HG03354 (cell line): Measurements from ENCODE around the gene HADH.
A peak's percentile ranks its signal among the peaks of the same experiment; 100 is the strongest.
"Not testable (repeated sequence)": the region's sequence is repeated elsewhere in the genome, so short reads cannot be mapped to it uniquely, and the experiment has no call there.

ENCODE experiments used
- ATAC-seq: cut with Tn5 transposase; IDR thresholded peaks from one replicate; pipeline ENCODE4 v1.9.1; 2021; ENCODE audit warnings: mild to moderate bottlenecking; ENCODE audit not compliant: unreplicated experiment, poor library complexity, severe bottlenecking

The HADH gene

DNA sequence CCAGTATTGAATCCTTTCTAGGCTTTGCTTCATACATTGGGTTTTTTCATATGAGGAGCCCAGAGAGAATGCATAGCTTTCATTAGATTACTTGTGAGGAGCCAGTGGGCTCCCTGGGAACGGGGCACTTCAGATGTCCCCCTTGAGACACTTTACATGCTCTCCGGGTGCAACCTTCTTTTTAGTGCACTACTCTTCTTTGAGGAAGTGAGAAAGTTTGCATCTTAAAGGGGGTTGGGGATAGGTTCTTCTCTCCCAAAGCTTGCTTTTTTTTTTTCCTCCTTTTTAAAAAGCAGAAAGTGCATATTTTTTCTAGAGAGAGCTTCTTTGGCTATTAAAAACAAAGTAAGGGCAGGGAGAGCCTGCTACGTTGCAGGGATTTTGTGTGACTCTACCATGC, 4.3 kb downstream of the HADH start:
- peak; percentile 29 for ATAC-seq

DNA sequence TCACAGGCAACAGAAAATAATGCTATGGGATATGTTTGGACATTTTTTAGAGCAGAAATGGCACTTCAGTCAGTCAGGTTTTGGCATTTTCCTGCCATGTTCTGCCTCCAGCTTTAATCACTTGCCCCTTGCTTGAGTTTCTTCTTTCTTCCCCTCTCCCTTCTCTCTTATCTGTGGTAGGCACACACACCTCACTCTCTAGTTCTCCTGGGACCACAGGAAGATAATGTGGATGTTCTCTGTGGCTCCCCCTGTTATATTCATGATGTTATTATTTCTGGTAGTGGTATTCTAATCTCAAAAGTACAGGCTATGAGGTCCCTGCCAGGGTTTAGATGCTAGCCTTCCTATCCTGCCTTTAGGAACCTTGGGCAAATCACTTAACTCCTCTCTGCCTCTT, 5.2 kb downstream of the HADH start:
- ATAC-seq: no peak

DNA sequence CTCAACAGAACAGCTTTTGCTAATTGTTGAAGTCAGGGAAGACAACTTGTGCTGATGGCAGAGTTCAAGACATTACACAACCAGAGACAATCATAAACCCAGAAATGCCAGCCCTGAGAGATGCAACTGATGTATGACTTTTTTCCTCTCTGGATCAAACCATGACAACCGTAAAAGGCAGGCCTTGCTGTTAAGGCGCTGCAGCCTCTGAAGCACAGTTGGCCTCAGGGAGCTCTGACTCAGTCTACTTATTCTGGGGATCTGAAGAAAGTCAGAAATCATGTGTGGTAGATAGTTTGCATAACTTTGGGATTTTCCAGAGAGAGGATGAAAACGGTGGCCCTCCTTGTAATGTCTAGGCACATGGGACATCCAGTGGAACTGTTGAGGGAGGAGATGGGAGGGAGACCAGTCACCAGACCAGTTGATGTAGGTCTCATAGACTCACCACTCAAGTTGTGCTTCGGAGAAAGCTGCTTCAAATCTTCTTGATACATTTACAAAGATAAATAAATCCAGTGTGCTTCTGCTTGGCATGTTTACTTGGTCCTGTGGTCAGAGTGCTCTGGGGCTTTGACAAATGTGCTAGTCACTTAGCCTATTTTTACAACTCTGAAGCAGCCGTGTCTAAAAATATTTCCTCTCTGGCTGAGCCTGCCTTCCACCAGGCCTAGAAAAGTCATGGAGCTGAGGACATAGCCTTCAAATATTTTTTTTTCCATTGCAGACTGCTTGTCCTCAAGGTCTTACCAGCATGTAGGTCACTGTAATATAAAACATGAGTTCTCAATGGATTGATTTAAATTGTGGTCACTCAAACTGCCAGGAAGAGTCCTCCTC, 7.5 kb downstream of the HADH start:
- ATAC-seq: no peak

DNA sequence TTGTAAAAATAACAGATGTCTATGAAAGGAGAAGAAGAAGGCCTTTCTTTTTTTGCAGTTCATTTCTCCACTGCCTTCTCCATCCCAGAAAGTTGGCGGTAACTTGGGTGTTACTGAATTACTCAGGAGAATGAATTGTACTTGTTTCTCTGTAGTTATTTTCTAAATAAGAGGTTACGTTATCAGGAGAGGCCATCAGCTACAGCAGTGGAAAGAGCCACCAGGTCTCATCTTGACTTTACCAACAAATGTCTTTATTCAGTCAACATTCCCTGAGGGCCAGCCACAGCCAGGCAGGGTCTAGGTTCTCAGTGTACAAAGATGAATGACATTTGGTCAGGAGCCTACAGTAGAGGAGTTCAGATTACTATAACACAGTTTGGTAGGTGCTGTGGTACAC, 8.1 kb downstream of the HADH start:
- ATAC-seq: no peak

DNA sequence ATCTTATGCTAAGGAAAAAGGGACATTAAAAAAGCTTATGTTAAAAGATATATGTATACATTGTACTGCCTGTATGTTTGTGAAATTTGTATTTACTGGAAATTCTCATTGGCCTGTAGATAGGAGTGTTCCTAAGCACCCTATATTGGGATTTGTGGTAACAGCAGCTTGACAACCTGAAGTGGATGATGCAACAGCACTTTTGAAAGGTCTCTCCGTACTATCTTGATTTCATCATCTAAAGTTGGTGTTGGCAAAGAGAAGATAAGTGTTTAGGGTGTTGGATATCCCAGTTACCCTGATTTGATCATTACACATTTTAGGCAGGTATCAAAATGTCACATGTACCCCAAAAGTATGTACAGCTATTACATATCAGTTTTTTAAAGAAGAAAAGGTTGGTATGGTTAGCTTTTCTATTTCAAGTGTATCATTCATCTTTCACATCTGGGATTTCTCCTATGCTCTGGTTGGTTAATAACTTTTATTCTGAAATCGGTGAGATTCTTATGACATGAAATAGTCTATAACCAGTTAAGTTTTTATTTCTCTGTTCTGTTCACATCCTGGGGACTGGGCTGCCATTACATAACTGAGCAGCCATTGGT, 10.3 kb downstream of the HADH start:
- ATAC-seq: no peak

DNA sequence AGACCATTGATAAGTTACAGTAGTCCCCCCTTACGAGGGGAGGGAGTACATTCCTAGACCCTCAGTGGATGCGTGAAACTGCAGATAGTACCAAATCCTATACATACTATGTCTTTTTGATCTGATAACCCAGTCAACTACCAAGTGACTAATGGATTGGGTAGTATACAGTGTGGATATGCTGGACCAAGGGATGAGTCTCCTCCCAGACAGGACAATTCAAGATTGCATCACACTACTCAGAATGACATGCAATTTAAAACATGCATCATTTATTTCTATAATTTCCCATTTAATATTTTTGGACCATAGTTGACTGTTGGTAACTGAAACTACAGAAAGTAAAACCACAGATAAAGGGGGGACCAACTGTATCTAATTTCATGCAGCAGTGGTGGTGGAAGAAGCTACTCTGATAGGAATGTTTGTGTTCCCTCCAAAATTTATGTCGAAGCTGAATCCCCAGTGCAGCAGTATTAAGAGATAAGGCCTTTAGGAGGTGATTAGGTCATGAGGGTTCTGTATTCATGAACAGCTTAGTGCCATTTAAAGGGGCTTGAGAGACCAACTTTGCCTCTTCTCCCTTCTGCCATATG, 11.9 kb downstream of the HADH start:
- no peak for ATAC-seq

DNA sequence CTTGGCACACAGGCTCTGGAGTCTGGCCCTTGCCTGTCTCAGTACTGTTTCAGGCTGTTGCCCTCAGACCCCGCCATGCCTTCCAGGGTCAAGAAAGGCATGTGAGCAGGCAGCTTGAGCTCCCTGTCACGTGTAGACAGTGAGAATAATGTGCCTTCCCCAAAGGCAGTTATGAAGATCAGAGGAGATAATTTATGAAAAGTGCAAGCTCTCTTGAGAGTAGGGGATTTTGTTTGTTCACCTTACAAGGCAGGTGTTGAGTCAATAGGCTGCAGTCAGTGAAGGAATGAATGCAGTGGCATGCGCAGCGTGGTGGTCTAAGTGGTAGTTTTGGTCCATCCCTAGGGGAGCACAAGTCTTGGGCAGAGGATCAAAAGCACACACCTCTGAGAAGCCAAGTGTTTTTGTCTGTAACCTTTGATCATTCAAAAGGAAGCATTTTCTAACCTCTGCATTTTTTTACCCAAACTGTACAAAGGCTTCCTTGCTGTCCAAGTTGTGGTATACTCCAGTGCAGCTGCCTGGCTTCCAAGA, 14.4 kb downstream of the HADH start:
- no peak for ATAC-seq

DNA sequence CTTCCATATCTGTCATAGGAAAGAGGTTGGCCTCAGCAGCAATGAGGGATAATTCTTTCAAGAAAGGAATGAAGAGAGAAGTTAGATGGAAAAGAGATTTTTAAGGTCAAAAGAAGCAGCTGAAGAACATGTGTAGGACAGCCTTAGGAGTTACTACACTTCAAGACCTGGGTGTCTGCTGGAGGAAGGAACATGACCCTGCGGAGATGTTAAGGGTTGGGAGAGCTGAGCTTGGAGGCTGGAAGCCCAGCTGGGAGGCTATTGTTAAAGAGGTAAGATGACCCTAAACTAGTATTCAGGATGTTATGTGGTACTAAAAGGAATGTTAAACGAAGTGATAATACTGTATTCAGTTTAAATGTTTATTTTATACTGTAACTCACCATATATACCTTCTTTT, 15.0 kb downstream of the HADH start:
- no peak for ATAC-seq

DNA sequence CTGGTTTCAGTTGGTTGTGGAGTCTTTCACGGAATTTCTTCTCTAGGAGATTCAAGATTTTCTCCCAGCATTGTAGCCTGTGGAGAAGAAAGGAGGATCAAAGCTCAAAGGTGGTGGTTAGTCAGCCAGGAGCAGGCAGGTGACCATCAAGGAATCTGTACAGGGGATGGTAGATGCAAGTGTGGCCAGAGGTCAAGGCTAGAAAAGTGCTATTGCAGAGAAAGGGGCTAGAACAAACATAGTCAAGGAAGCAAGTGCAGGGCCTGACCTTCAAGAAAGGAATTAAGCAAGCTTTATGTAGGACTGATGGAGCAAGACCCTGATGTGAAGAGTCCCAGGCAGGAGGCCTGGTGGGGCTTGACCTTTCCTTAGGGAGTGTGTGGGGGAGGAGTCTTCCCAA, 16.1 kb downstream of the HADH start:
- no peak for ATAC-seq

DNA sequence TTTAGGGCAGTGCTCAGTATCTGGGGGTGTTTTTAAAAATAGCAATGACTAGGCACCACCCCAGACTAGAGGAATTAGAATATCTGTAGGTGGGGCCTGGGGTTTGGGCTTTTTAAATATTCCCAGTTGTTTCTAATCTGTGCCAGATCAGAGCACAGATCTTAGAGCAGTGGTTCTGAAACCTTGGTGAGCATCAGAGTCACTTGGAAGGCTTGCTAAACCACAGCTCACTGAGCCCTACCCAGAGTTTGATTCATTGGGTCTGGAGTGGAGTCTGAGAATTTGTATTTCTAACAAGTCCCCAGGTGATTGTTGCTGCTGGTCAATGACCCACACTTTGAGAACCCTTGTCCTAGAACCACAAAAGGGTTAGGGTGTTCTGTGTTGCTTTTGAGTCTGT, 16.7 kb downstream of the HADH start:
- ATAC-seq: no peak

DNA sequence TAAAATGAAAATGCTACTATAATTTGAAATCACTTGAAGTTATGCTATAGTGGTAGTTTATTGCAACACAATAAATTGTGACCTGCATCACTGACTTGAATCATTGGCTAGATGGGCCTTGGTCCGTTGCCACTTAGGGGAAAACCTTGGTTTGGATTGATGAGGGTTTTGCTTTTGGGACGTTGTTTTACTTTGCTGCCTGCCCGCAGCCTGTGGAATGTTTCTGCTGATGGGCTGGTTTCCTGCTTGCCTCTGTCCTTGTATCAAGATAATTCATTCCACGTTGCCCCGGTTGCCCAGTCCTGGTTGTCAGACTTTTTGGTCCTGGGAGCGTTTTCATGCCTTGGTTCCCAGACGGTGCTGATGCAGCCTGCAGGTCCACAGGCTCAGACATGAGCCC, 18.3 kb downstream of the HADH start:
- ATAC-seq: no peak

DNA sequence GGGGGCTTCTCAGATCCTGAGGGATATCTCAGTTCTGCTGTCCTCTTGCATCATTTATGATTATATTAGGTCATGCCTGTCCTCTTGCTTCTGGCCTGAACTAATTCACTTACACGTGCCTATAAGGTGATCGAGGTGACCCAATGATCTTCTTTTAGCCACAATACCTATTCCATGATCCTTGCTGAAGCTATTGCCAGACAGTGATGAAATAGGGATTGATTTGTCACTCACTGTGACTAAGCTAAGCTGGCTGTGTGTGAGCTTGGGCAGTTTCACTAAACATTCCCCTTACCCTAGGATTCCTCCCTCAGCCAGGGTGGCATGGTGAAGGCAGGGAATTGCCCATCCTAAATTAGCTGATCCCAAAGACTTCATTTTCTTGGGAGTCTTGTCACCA, 19.0 kb downstream of the HADH start:
- ATAC-seq: no peak

DNA sequence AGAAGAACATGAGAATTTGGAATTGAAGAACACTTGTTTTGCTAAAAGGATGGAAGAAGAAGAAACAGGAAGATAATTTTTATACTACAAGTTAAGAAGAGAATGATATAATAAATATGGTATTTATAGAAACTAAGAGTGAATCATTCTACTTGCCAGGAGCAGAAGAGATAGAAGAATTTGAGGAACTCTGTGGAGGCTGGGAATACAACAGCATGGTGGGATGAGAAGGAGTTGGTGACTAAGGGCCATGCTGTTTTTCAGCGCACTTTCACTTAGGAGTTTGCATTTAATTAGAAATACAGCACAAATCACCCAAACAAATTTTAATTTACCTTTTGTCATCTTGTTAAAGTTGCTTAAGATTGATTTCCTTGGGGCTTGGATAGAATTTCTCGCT, 20.5 kb downstream of the HADH start:
- no peak for ATAC-seq

DNA sequence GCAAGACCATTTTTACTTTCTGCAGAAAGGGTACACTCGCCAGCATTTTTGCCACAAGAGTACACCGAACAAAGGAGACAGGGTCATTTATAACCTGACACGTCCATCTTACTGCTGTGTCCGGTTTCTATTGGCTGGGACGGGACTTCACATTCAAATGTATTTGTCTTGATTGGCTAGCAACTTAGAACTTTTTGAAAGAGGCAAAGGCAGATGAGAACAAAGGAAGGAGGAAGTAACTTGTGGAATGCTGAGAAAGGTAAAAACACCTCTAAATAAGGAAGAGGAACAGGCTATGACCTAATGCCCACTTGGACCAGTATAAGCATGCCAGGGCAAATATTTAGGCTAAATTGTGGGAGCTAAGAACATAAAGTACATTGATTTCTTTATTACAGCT, 22.7 kb downstream of the HADH start:
- not testable (repeated sequence) for ATAC-seq

DNA sequence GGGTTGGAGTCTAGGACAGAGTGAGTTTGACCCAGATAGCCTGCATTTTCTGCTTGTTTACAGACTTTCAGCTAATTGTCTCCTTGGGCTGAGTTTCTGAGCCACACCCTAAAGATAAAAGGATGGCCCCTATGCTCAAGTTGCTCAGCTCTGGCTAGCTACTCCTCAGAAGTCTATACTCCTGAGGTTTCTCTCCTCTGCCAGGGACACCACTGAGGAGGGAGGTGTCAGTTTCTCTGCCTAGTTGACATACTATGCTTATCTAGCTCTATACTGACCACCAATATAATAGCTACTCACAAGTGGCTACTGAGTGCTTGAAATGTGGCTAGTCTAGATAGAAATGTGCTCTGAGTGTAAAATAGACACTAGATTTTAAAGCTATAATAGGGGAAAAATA, 23.6 kb downstream of the HADH start:
- no peak for ATAC-seq

DNA sequence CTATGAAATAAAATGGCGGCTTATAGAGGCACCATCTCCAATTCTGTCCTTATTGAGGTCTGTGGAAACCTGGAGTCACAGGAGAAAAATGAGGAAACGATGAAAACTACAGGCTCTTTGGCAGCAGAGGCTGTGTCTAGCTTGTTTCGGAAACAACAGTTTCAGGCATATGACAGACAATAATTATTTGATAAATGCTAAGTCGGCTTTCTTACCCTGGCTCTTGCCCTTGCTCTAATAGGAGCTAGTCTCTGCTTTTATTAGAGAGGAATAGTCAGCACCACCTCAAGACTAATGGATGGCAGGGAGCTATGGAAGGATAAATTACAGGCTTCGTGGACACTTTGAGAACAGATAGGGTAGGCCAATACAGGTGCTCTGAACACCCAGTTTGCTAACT, 24.3 kb downstream of the HADH start:
- ATAC-seq: no peak

DNA sequence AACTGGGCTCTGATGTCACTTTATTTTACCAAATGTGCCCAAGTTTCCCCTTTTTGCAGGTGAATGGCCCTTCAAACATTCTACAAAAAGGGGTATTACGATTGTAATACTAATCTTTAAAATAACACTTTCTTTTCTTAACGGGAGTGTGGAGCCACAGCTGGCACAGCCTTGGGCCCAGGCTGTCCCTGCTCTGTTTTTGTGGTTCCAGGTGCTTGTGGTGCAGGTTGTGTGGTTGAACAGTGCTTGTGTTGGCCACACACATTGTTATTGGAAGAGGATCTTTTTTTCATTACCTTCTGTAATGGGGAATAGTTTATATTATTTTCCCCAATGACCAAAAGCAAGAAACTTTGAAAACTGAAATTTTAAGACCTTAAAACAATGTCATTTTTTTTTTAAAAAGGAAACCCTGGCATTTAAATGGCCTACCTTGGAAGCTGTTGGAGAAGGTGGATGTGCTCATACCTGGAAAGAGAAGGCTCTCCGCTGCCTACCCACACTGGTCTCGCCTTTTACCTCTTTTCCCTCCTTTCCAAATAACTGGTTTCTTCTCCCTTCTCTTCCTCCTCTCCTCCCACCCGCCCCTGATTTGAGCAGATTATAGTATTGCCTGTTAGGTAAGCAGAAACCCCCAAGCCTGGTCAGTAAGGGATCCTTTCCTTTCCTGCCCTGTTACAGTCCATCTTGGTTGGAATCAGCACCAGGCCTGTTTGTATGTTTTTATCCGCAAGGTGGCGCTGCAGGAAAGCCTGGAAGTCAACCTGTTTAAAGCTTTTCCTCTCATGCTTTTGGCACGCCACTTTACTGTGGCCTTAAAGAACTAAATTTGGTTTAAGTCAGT, 28.6 kb downstream of the HADH start:
- ATAC-seq: peak; percentile 62

DNA sequence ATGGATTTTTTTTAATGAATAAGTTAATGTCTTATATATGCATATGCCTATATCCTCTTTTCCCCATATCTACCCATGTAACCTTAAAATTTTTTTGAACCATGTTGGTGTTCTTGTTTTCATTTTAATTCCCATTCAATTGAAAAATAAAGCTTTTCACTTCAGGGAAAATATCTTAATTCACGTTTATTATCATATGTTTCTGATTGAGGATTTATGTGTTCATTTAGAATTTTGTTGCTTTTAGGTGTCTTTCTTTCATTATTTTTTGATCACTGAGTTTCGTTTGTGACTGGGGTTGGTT, 29.1 kb downstream of the HADH start:
- ATAC-seq: no peak

DNA sequence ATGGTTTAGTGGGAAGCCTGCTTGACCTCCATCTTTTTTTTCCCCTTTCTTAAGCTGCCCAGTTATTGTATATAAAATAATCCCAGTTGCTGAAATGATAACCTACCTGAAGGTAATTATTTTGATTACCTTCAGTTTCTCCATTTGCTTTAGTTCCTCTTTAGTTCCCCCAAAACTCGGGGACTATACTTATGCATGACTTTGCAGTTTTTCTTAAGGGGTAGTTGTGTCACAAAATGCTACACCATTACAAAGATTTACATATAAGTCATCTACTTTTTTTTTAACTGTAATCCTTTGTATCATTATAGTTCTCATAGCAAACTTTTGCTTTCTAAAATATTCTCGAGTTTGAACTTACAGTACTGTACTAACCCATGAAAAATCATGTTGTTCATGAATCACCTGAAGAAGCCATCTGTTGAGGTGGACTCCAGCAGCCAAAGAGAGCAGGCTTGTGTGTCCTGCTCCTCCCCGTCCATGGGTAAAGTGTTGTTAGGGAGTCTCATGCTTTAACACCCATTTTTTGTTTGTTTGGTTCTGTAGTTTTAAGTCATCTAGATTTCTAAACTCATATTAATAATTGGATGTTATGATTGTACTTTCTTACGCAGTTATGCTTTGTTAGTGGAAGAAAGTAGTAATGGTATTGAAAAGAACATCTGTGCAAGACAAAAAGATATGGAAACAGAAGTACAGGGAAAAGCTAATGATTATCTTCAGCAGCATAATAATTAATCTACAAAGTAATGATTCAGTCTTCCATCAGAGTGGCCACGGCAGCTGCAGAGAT, 34.6 kb downstream of the HADH start:
- no peak for ATAC-seq

DNA sequence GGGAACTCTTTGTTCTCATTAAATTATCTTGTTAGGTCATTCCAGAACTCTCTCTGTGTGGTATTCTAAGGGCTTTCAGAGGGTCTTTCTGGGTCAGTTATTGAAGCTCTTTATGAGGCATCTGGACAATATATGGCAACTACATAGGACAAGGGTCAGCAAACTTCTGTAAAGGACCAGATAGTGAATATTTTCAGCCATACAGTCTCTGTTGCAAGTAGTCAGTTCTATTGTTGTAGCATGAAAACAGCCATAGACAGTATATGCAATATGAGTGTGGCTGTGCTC, 35.1 kb downstream of the HADH start:
- ATAC-seq: no peak
